Fibroblast of lung (primary cell): ENCODE data around the gene SIGLEC5. TPM values are rescaled to one million over a fixed set of nuclear protein-coding genes. Genes with fewer than 3 reads are reported as not detected.
"Not testable (repeated sequence)": the region's sequence is repeated elsewhere in the genome, so short reads cannot be mapped to it uniquely, and the experiment has no call there.

Experiments
- DNase-seq, 2 donors: peaks; one replicate each; pipeline versions ENCODE4 v3.0.0 to v3.0.0-alpha.2; 2010; ENCODE audit warnings: low read depth in 2 of 2
- H2AFZ ChIP-seq: 2 replicates; pipeline ENCODE4 v1.5.1; 2012; ENCODE audit warnings: low read length, control low read depth, inconsistent platforms
- H3K27ac ChIP-seq: 2 replicates; pipeline ENCODE4 v1.5.1; 2011; ENCODE audit warnings: low read length, control low read depth; ENCODE audit not compliant: insufficient read depth
- H3K27me3 ChIP-seq: 2 replicates; pipeline ENCODE4 v1.5.1; 2011; ENCODE audit warnings: mild to moderate bottlenecking, low read length; ENCODE audit not compliant: control insufficient read depth, insufficient read depth
- H3K36me3 ChIP-seq: 2 replicates; pipeline ENCODE4 v1.5.1; 2011; ENCODE audit warnings: low read length; ENCODE audit not compliant: control insufficient read depth, insufficient read depth
- H3K4me1 ChIP-seq: 2 replicates; pipeline ENCODE4 v1.5.1; 2011; ENCODE audit warnings: low read length; ENCODE audit not compliant: control insufficient read depth, insufficient read depth; ENCODE audit errors: extremely low read depth
- H3K4me2 ChIP-seq: 2 replicates; pipeline ENCODE4 v1.5.1; 2011; ENCODE audit warnings: low read length, control low read depth; ENCODE audit not compliant: insufficient read depth; ENCODE audit errors: extremely low read depth
- H3K4me3 ChIP-seq, 4 experiments: fragments of 200-600 bp in 1 of 4; sonication (generic) in 1 of 4; replicated peaks in 1 of 4; 2 replicates each; pipeline ENCODE4 v1.5.1; 2011 to 2016; ENCODE audit warnings: low read length in 4 of 4, low read depth in 3 of 4, mild to moderate bottlenecking in 3 of 4, control low read depth in 2 of 4, inconsistent platforms in 1 of 4, mixed read lengths in 1 of 4; ENCODE audit not compliant: insufficient read depth in 1 of 4; ENCODE audit errors: control extremely low read depth in 1 of 4
- H3K79me2 ChIP-seq: 2 replicates; pipeline ENCODE4 v1.5.1; 2012; ENCODE audit warnings: mild to moderate bottlenecking, low read length, inconsistent platforms; ENCODE audit not compliant: control insufficient read depth, insufficient read depth
- H3K9ac ChIP-seq: 2 replicates; pipeline ENCODE4 v1.5.1; 2011; ENCODE audit warnings: mild to moderate bottlenecking, low read length, control low read depth; ENCODE audit not compliant: insufficient read depth
- H3K9me3 ChIP-seq: 2 replicates; pipeline ENCODE4 v1.5.1; 2012; ENCODE audit warnings: low read depth, low read length; ENCODE audit not compliant: control insufficient read depth, insufficient read depth
- H4K20me1 ChIP-seq: 2 replicates; pipeline ENCODE4 v1.5.1; 2011; ENCODE audit warnings: low read length; ENCODE audit not compliant: control insufficient read depth, insufficient read depth; ENCODE audit errors: extremely low read depth
- CTCF ChIP-seq, 2 donors: IDR thresholded peaks in 1 of 2; conservative IDR thresholded peaks in 1 of 2; 1 replicate in 1 of 2; 2 replicates in 1 of 2; pipeline ENCODE4 v1.5.1; 2011 to 2012; ENCODE audit warnings: low read length in 2 of 2, control low read depth in 1 of 2, inconsistent platforms in 1 of 2, low read depth in 1 of 2, mild to moderate bottlenecking in 1 of 2
- EZH2 ChIP-seq: IDR thresholded peaks from 2 replicates; pipeline ENCODE4 v1.5.1; 2012; ENCODE audit warnings: low read length, control low read depth, mild to moderate bottlenecking; ENCODE audit errors: missing control alignments
- polyA plus RNA-seq, 2 donors: library from polyadenylated mRNA; depleted of rRNA in 1 of 2; stranded (reverse) in 1 of 2; unstranded in 1 of 2; fragments of >200 nt; gene quantifications; 2 replicates each; pipeline ENCODE4 v1.2.1, GENCODE V29; 2011 to 2012; ENCODE audit warnings: missing spikeins in 1 of 2
- total RNA-seq: library from RNA; depleted of rRNA; stranded (reverse); fragments of >200 nt; gene quantifications from 2 replicates; pipeline ENCODE4 v1.2.1, GENCODE V29; 2014

SIGLEC5 gene
- total and polyA plus RNA-seq, 2 donors (not counting 1 experiment from before 2014, with no cell fraction given) = not detected

- no peak for TF ChIP-seq EZH2
- TF ChIP-seq CTCF (conservative IDR thresholded peaks at IDR 0.05 in 1 of 2, IDR thresholded peaks at IDR 0.05 in 1 of 2; ENCODE audit: low read depth in 1 of 2, low read length in 2 of 2) = no peak
- Histone ChIP-seq H3K4me1 (no peaks in the 10 kb centered on the region), H3K4me3 (no peak overlapping the region), H3K27me3 (no peaks in the 10 kb centered on the region), H3K9me3 (no peaks in the 10 kb centered on the region), H3K27ac (no peak overlapping the region), H3K36me3 (no peaks in the 10 kb centered on the region), H4K20me1 (no peaks in the 10 kb centered on the region), H3K9ac (no peak overlapping the region), H3K4me2 (no peak overlapping the region), H3K79me2 (no peaks in the 10 kb centered on the region), H2AFZ (no peak overlapping the region)
- DNase-seq = no peak
These were observed 17.1 kb upstream of the SIGLEC5 start for GRCh38 chr19:51647318-51647717.

GRCh38 chr19:51646730-51647129, 16.5 kb upstream of the SIGLEC5 start, which contains the start of gene SIGLEC14:
TSS of gene SIGLEC14 (minus strand) at chr19:51646825. CDS start at chr19:51646759, 66 bp downstream.
- not testable (repeated sequence) for H3K4me1 ChIP-seq, DNase-seq, H3K4me2 ChIP-seq, H3K27ac ChIP-seq, H3K9me3 ChIP-seq, H3K36me3 ChIP-seq, H2AFZ ChIP-seq, H4K20me1 ChIP-seq, H3K4me3 ChIP-seq, H3K79me2 ChIP-seq, H3K9ac ChIP-seq, H3K27me3 ChIP-seq

- Histone ChIP-seq H3K4me2 (no peak overlapping the region), H3K79me2 (no peaks in the 10 kb centered on the region), H3K4me1 (no peaks in the 10 kb centered on the region), H3K9ac (no peak overlapping the region), H2AFZ (no peak overlapping the region), H3K27me3 (no peaks in the 10 kb centered on the region), H3K27ac (no peak overlapping the region), H3K9me3 (no peaks in the 10 kb centered on the region), H4K20me1 (no peaks in the 10 kb centered on the region), H3K36me3 (no peaks in the 10 kb centered on the region), H3K4me3 (no peak overlapping the region)
- TF ChIP-seq EZH2 (no peak), CTCF (conservative IDR thresholded peaks at IDR 0.05 in 1 of 2, IDR thresholded peaks at IDR 0.05 in 1 of 2; ENCODE audit: low read depth in 1 of 2, low read length in 2 of 2) (no peak)
- no peak for DNase-seq
These were observed 14.6 kb upstream of the SIGLEC5 start for GRCh38 chr19:51644636-51645271.
